A673 (cell line): ENCODE data around the gene CCNDBP1.

ENCODE experiments used
- CTCF ChIP-seq: fragments of 300-800, 200-600 bp; sonication (generic); conservative IDR thresholded peaks from 2 replicates; pipeline ENCODE4 v1.5.1; 2017; ENCODE audit warnings: low read depth, mild to moderate bottlenecking, antibody characterized with exemption, low read length, moderate library complexity, mixed read lengths
- EZH2 ChIP-seq: fragments of 200-600 bp; sonication (generic); IDR thresholded peaks from 2 replicates; pipeline ENCODE4 v1.6.1; 2017; ENCODE audit warnings: borderline replicate concordance, low read depth, mild to moderate bottlenecking, mixed read lengths, antibody characterized with exemption, low read length; ENCODE audit not compliant: poor library complexity, severe bottlenecking

- TF ChIP-seq CTCF (no peak), EZH2 (no peak)
Measured at GRCh38 chr15:43210807-43211206, 25.6 kb downstream of the CCNDBP1 start.
